Right lobe of liver (tissue), 4 donors: Measurements from ENCODE around the gene NTM.

ENCODE experiments used
- POLR2A ChIP-seq: fragments of 450-650 bp; IDR thresholded peaks from one replicate; pipeline ENCODE4 v1.6.1; 2017; ENCODE audit warnings: antibody characterized with exemption, mild to moderate bottlenecking
- TF ChIP-seq, protein P1 (sequence below), 4 donors: fragments of 200-600 bp in 3 of 4; fragments of 450-650 bp in 1 of 4; IDR thresholded peaks; one replicate each; pipeline versions ENCODE4 v1.5.1 to v1.8.0; 2016 to 2022; ENCODE audit warnings: antibody characterized with exemption in 4 of 4, mild to moderate bottlenecking in 2 of 4
- donor health status: DM: no; HTN: no; CAD: no.
- donor health status: DM: no; HTN: no; CAD: no.
- donor health status: DM: no; HTN: yes; CAD: no.

DNA sequence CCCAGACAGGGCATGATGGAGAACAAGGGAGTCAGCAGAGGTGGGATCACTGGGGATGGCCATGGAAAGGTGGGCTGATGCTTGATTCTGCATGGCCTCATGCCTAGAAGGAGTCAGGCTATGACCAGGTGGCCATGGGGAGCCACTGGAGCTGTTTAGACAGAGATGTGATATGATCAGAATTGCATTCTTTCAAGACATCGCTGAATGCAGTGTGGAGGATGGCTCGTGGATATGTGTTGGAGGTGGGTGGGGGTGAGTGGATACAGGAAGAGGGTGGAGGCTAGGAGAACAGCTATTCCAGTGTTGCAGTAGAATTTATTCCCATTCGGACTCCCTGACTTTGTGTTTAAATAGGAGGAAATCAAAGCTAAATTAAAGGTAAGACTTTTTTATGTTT, 841.1 kb downstream of the NTM start:
- TF ChIP-seq, protein P1, sequence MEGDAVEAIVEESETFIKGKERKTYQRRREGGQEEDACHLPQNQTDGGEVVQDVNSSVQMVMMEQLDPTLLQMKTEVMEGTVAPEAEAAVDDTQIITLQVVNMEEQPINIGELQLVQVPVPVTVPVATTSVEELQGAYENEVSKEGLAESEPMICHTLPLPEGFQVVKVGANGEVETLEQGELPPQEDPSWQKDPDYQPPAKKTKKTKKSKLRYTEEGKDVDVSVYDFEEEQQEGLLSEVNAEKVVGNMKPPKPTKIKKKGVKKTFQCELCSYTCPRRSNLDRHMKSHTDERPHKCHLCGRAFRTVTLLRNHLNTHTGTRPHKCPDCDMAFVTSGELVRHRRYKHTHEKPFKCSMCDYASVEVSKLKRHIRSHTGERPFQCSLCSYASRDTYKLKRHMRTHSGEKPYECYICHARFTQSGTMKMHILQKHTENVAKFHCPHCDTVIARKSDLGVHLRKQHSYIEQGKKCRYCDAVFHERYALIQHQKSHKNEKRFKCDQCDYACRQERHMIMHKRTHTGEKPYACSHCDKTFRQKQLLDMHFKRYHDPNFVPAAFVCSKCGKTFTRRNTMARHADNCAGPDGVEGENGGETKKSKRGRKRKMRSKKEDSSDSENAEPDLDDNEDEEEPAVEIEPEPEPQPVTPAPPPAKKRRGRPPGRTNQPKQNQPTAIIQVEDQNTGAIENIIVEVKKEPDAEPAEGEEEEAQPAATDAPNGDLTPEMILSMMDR (IDR thresholded peaks at IDR 0.05) = no peak
- no peak for TF ChIP-seq POLR2A
